ENCODE measurements around the gene CD2AP. TPM values are rescaled to one million over a fixed set of nuclear protein-coding genes. Genes with fewer than 3 reads are reported as not detected.
"Not testable (repeated sequence)": the region's sequence is repeated elsewhere in the genome, so short reads cannot be mapped to it uniquely, and the experiment has no call there.

Gene CD2AP
- total RNA-seq, 1 donor from 2014 or later: 34.9 TPM

DNA sequence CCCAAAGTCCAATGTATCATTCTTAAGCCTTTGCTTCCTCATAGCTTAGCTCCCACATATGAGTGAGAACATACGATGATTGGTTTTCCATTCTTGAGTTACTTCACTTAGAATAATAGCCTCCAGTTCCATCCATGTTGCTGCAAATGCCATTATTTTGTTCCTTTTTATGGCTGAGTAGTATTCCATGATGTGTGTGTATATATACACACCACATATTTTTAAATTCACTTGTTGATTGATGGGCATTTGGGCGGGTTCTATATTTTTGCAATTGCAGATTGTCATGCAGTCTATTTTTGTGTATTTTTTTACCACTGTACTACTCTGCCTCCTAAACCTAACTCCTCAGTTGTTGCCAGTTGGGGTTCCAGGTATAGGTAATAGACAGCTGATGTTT is 74.7 kb downstream of the CD2AP start:
- no peaks in the 10 kb centered on the region for H3K4me1 Mint-ChIP-seq
- DNase-seq (ENCODE audit: low spot score in 2 of 2, unreplicated experiment in 2 of 2): no peak
- TF ChIP-seq, protein P1, sequence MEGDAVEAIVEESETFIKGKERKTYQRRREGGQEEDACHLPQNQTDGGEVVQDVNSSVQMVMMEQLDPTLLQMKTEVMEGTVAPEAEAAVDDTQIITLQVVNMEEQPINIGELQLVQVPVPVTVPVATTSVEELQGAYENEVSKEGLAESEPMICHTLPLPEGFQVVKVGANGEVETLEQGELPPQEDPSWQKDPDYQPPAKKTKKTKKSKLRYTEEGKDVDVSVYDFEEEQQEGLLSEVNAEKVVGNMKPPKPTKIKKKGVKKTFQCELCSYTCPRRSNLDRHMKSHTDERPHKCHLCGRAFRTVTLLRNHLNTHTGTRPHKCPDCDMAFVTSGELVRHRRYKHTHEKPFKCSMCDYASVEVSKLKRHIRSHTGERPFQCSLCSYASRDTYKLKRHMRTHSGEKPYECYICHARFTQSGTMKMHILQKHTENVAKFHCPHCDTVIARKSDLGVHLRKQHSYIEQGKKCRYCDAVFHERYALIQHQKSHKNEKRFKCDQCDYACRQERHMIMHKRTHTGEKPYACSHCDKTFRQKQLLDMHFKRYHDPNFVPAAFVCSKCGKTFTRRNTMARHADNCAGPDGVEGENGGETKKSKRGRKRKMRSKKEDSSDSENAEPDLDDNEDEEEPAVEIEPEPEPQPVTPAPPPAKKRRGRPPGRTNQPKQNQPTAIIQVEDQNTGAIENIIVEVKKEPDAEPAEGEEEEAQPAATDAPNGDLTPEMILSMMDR (IDR thresholded peaks at IDR 0.05; ENCODE audit: unreplicated experiment): no peak
- H3K9me3 Mint-ChIP-seq: peaks cover 51% of the 10 kb centered on the region
- no peak overlapping the region for H3K27ac Mint-ChIP-seq
- H3K36me3 Mint-ChIP-seq: peaks cover 63% of the 10 kb centered on the region
- no peak overlapping the region for H3K4me3 Mint-ChIP-seq
- H3K27me3 Mint-ChIP-seq (ENCODE audit: low read depth): no peaks in the 10 kb centered on the region

GRCh38 chr6:47553243-47553642 is 75.7 kb downstream of the CD2AP start:
- H3K9me3 Mint-ChIP-seq: peaks cover 47% of the 10 kb centered on the region
- peaks cover 62% of the 10 kb centered on the region for H3K36me3 Mint-ChIP-seq
- not testable (repeated sequence) for H3K27ac Mint-ChIP-seq; H3K27me3 Mint-ChIP-seq (ENCODE audit: low read depth); H3K4me1 Mint-ChIP-seq; H3K4me3 Mint-ChIP-seq; DNase-seq (ENCODE audit: low spot score in 2 of 2, unreplicated experiment in 2 of 2)

GRCh38 chr6:47556459-47556858 is 78.9 kb downstream of the CD2AP start:
- not testable (repeated sequence) for H3K4me1 Mint-ChIP-seq; H3K27ac Mint-ChIP-seq; DNase-seq (ENCODE audit: low spot score in 2 of 2, unreplicated experiment in 2 of 2); H3K27me3 Mint-ChIP-seq (ENCODE audit: low read depth); H3K4me3 Mint-ChIP-seq
- peaks cover 41% of the 10 kb centered on the region for H3K36me3 Mint-ChIP-seq
- peaks cover 20% of the 10 kb centered on the region for H3K9me3 Mint-ChIP-seq

DNA sequence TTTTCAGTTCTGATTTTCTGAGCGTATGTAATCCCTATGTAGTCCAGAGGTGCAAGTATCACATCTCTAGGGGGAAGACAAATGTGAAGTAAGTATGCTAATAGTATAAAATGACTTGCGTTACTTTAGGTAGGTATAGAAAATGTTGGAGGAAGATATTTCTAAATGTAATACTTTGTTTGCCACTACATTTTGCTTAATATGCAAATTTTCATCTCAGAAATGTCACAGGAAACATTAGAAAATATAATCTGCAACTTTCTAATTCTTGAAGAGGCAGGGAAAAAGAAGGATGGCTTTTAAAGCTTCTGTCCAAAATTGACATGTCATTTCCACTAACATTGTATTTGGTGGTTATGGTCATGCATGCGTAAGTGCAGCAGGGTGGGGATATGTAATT is 85.6 kb downstream of the CD2AP start:
- H3K4me1 Mint-ChIP-seq: no peaks in the 10 kb centered on the region
- H3K9me3 Mint-ChIP-seq: peaks cover 6% of the 10 kb centered on the region
- H3K27me3 Mint-ChIP-seq (ENCODE audit: low read depth): no peaks in the 10 kb centered on the region
- peaks cover 10% of the 10 kb centered on the region for H3K36me3 Mint-ChIP-seq
- TF ChIP-seq, protein P1 (IDR thresholded peaks at IDR 0.05; ENCODE audit: unreplicated experiment): no peak
- DNase-seq (ENCODE audit: low spot score in 2 of 2, unreplicated experiment in 2 of 2): no peak
- no peak overlapping the region for H3K27ac Mint-ChIP-seq
- H3K4me3 Mint-ChIP-seq: no peak overlapping the region

GRCh38 chr6:47566602-47567001 is 89.0 kb downstream of the CD2AP start:
- not testable (repeated sequence) for H3K27ac Mint-ChIP-seq; H3K36me3 Mint-ChIP-seq; H3K4me1 Mint-ChIP-seq; H3K4me3 Mint-ChIP-seq; H3K27me3 Mint-ChIP-seq (ENCODE audit: low read depth); H3K9me3 Mint-ChIP-seq; DNase-seq (ENCODE audit: low spot score in 2 of 2, unreplicated experiment in 2 of 2)

DNA sequence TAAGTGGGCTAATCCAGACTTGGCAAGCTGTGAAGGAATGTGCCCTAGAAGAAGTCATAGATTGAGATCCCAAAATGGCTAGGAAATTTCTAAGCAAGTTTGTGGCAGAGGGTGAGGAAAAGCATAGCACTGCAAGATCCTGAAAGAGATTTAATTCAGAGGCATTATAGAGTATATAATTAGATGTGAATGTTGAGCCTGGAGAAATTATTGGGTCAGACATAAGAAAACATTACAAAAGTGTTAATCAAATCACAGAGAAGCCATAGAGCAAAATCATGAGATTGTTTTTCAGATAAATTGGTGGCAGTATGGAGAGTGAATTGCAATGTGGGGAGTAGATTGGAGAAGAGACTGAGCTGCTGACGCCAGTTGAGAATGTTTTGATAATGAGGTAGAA is 90.0 kb downstream of the CD2AP start:
- TF ChIP-seq, protein P1 (IDR thresholded peaks at IDR 0.05; ENCODE audit: unreplicated experiment): no peak
- Mint-ChIP-seq H3K4me3 (no peak overlapping the region), H3K27me3 (ENCODE audit: low read depth) (no peaks in the 10 kb centered on the region), H3K9me3 (peaks cover 3% of the 10 kb centered on the region), H3K36me3 (no peaks in the 10 kb centered on the region), H3K27ac (no peak overlapping the region), H3K4me1 (peaks cover 14% of the 10 kb centered on the region)
- DNase-seq (ENCODE audit: low spot score in 2 of 2, unreplicated experiment in 2 of 2): no peak

DNA sequence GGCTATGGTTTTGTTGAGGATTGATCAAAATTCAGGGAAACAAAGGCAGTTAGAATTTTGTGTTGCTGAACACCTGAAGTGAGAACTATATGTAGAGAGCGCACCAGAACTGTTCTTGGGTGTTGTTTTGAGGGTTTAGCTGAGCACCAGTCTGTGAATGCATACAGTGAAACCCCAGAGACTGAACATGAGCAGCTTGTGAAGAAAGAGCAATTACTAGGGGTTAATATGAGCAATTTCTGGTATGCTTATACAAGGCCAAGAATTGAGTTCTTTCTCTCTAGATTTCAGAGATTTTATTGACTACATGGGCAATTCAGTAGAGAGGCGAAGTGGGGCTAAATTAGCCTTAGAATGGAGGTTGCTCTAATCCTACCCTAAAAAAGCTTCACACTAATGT is 93.9 kb downstream of the CD2AP start:
- peaks cover 15% of the 10 kb centered on the region for H3K4me1 Mint-ChIP-seq
- H3K9me3 Mint-ChIP-seq: peaks cover 2% of the 10 kb centered on the region
- peaks cover 3% of the 10 kb centered on the region for H3K36me3 Mint-ChIP-seq
- H3K27ac Mint-ChIP-seq: no peak overlapping the region
- no peak for DNase-seq (ENCODE audit: low spot score in 2 of 2, unreplicated experiment in 2 of 2)
- H3K4me3 Mint-ChIP-seq: no peak overlapping the region
- TF ChIP-seq, protein P1 (IDR thresholded peaks at IDR 0.05; ENCODE audit: unreplicated experiment): no peak
- H3K27me3 Mint-ChIP-seq (ENCODE audit: low read depth): no peaks in the 10 kb centered on the region

Data from mesothelial cell of epicardium (in vitro differentiated cells).